LNCaP clone FGC (cell line): Measurements from ENCODE around the gene WFS1.

Source experiments
- DNase-seq: peaks from one replicate; pipeline ENCODE4 v3.0.0-alpha.2; 2011; ENCODE audit warnings: low read depth
- H3K4me3 ChIP-seq: 2 replicates; pipeline ENCODE4 v1.5.1; 2011; ENCODE audit warnings: mild to moderate bottlenecking, low read depth, low read length, control low read depth
- CTCF ChIP-seq: IDR thresholded peaks from 2 replicates; pipeline ENCODE4 v1.5.1; 2012; ENCODE audit warnings: mild to moderate bottlenecking; ENCODE audit not compliant: control insufficient read depth, insufficient read depth; ENCODE audit errors: extremely low read depth

The WFS1 gene

GRCh38 chr4:6280365-6280996 lies 10.8 kb downstream of the WFS1 start:
- no peak for TF ChIP-seq CTCF
- no peak overlapping the region for H3K4me3 ChIP-seq
- DNase-seq = no peak

DNA sequence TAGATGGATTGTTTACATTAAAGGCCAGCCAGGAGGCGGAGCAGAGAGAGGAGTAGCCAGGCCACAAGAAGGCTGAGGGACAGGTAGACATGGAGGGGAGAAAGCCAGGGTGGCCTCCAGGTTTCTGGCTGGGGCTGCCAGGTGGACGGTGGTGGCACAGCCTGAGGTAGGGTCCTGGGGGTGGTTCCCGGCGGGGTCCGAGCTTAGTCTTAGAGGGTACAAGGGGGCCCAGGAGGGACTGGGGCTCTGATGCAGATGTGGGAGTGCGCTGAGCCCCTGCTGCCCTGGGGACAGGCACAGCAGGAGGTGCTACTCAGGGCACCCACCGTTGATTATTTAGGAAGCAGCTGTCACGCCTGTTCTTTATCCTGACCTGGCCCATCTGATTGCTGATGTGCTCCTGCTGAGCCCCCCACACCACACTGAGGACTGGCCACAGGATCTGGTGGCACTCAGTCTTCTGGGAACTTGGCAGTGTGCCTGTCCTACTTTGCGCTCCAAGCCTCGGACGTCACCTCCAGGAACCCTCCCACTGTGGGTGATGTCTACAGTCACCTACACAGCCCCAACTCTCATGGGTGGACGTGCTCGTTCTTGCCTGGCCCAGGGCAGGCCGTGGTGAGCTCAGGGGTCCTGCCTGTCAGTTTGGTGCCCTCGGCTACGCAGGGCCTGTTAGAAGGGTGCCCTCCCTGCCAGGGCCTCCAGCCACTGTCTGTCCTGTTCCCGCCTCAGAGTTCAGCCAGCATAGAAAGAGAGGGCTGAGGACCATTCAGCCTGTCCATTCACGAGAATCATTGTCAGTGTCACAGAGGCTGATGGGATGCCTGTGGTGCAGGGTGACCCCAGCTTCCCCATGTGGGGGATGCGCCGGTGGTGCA lies 12.0 kb downstream of the WFS1 start:
- DNase-seq = no peak
- H3K4me3 ChIP-seq = no peak overlapping the region
- TF ChIP-seq CTCF = no peak

- DNase-seq = no peak
- no peak for TF ChIP-seq CTCF
These were observed 12.7 kb downstream of the WFS1 start for GRCh38 chr4:6282314-6282771.

GRCh38 chr4:6283282-6283681 lies 13.6 kb downstream of the WFS1 start:
- TF ChIP-seq CTCF = no peak
- DNase-seq = no peak
- no peak overlapping the region for H3K4me3 ChIP-seq

More at GRCh38 chr4:6282314-6282771, 12.7 kb downstream of the WFS1 start:
- no peak overlapping the region for H3K4me3 ChIP-seq

DNA sequence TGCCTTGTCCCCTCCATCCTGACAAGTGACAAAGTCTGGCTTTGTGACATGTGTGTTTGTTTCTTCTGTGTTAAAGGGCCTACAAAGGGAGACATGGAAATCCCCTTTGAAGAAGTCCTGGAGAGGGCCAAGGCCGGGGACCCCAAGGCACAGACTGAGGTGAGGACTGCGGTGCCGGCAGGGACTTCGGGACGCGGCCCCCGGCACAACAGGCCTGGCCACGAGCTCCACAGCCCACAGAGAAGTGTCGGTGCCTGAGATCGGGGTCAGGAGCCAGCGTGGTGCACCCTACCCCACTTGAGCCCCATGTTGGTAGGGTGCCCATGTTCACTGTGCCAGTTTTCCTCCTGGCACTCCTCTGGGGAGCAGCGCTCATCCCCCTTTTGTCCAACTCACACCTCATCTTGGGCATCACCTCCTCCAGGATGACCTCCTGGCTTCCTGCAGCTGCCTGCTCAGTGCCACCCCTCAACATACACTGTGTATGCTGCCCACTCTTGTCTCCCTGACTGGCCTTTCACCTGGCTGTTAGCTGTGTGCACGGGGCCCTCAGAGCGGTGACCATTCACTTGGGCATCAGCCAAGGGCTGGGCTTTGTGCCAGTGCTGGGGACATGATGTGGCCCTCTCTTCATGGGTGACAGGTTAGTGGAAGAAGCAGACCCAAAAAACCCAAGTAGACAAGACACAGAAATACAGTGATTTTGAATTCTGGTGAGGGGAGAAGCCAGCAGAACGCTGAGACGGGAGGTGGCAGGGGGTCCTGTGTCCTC lies 17.6 kb downstream of the WFS1 start:
- H3K4me3 ChIP-seq = no peak overlapping the region
- TF ChIP-seq CTCF = no peak
- no peak for DNase-seq

GRCh38 chr4:6288342-6288741 lies 18.7 kb downstream of the WFS1 start:
- no peak for DNase-seq
- TF ChIP-seq CTCF = no peak
- no peak overlapping the region for H3K4me3 ChIP-seq
